Measurements from ENCODE around the gene EPYC.

The EPYC gene

GRCh38 chr12:90999527-90999926 lies 5.2 kb downstream of the EPYC start:
- TF ChIP-seq, protein P1, sequence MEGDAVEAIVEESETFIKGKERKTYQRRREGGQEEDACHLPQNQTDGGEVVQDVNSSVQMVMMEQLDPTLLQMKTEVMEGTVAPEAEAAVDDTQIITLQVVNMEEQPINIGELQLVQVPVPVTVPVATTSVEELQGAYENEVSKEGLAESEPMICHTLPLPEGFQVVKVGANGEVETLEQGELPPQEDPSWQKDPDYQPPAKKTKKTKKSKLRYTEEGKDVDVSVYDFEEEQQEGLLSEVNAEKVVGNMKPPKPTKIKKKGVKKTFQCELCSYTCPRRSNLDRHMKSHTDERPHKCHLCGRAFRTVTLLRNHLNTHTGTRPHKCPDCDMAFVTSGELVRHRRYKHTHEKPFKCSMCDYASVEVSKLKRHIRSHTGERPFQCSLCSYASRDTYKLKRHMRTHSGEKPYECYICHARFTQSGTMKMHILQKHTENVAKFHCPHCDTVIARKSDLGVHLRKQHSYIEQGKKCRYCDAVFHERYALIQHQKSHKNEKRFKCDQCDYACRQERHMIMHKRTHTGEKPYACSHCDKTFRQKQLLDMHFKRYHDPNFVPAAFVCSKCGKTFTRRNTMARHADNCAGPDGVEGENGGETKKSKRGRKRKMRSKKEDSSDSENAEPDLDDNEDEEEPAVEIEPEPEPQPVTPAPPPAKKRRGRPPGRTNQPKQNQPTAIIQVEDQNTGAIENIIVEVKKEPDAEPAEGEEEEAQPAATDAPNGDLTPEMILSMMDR (IDR thresholded peaks at IDR 0.05; ENCODE audit: borderline replicate concordance, control extremely low read depth, extremely low read depth, insufficient read depth, missing control alignments): no peak
- in situ Hi-C loops (cut with MboI; ENCODE audit: low sequenced_read_pairs, unreplicated experiment): no loop called here

DNA sequence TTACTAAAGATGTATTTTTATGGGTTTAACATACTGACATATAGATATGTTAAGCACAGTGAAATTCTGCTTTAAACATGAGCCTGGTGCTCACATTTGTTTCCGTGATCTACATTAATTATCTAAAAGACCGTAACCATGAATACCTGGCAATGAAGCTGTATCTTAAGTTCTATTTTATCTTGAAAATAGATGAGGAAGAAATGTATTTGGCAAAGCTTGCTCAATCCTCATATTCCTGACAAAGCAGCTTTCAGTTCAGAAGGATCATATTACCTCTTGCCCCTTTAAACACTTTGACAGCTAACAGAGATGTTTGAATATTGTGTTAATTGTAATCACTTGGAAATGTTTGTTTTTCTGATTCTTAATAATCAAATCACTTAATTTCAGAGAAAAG lies 9.8 kb downstream of the EPYC start:
- no peak for DNase-seq (ENCODE audit: low spot score)
- in situ Hi-C loops (cut with MboI; ENCODE audit: low sequenced_read_pairs, unreplicated experiment): no loop called here
- TF ChIP-seq, protein P1 (IDR thresholded peaks at IDR 0.05; ENCODE audit: borderline replicate concordance, control extremely low read depth, extremely low read depth, insufficient read depth, missing control alignments): no peak

More at GRCh38 chr12:90999527-90999926, 5.2 kb downstream of the EPYC start:
- no peak for DNase-seq (ENCODE audit: low spot score)

GRCh38 chr12:90991952-90992465 lies 12.8 kb downstream of the EPYC start:
- DNase-seq (ENCODE audit: low spot score): no peak
- in situ Hi-C loops (cut with MboI; ENCODE audit: low sequenced_read_pairs, unreplicated experiment): no loop called here
- TF ChIP-seq, protein P1 (IDR thresholded peaks at IDR 0.05; ENCODE audit: borderline replicate concordance, control extremely low read depth, extremely low read depth, insufficient read depth, missing control alignments): no peak

DNA sequence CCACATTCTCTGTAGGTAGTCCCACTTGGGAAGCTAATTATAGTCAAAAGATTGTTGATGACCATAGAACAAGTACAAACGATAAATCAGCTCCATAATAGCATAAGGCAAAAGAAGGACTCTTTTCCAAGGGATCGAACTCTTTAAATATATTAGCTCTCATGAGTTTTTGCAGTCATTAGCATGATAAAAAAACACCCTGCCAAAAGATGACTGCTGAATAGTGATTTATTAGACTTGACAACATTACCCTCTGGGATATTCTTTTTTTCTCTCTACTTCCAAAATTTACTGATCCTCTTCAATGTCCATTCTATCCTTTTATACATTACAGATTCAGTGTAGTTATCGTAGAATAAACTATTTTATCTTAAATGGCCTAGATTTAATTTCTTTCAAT lies 14.2 kb downstream of the EPYC start:
- DNase-seq (ENCODE audit: low spot score): no peak
- in situ Hi-C loops (cut with MboI; ENCODE audit: low sequenced_read_pairs, unreplicated experiment): no loop called here
- TF ChIP-seq, protein P1 (IDR thresholded peaks at IDR 0.05; ENCODE audit: borderline replicate concordance, control extremely low read depth, extremely low read depth, insufficient read depth, missing control alignments): no peak

DNA sequence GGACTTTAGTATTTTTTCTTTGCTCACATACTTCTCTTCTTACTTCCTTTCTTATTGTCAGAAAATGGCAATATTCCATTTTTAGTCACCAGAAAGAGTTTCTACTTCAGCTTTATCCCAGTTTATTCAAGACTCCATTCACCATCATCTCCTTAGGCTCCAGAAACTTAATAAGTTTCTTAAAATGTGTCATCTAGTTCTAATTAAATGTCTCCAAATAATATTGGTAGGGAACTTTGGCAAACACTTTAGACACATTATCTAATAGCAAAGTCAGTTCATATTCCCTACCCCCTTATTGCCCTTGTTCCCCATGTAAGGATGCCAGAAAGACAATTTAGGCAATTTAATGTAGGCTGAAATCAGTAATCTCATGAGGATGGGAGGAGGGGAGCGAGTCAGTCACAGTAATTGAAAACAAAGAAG lies 15.1 kb downstream of the EPYC start:
- in situ Hi-C loops (cut with MboI; ENCODE audit: low sequenced_read_pairs, unreplicated experiment): loop anchor here (10.0 kb wide), 1 partner anchor 115 kb away; no protein-coding TSS in a partner anchor
- no peak for DNase-seq (ENCODE audit: low spot score)
- TF ChIP-seq, protein P1 (IDR thresholded peaks at IDR 0.05; ENCODE audit: borderline replicate concordance, control extremely low read depth, extremely low read depth, insufficient read depth, missing control alignments): no peak

DNA sequence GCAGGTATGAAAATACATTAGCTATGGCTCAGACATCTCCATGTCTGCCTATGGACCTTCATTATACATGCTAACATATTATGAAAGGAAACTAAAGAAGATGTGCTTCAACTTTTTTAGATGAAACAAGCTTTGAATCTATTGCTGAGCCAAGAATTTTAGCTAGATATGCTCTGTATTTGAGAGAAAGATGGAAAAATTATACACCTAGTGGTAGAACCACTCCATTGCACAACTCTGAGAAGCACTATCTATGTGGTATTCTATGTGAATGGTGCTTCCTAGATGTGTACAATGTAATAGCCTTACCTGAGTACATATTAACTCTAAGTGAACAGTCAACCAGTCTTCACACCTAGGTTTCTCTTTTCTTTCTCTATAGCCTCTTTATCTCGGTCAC lies 17.3 kb downstream of the EPYC start:
- TF ChIP-seq, protein P1 (IDR thresholded peaks at IDR 0.05; ENCODE audit: borderline replicate concordance, control extremely low read depth, extremely low read depth, insufficient read depth, missing control alignments): no peak
- in situ Hi-C loops (cut with MboI; ENCODE audit: low sequenced_read_pairs, unreplicated experiment): loop anchor here (10.0 kb wide), 1 partner anchor 117 kb away; no protein-coding TSS in a partner anchor
- DNase-seq (ENCODE audit: low spot score): no peak

All from GM13976 (cell line).